H9 (cell line): ENCODE data around the gene CDY2B. TPM values are rescaled to one million over a fixed set of nuclear protein-coding genes. Genes with fewer than 3 reads are reported as not detected.
"Not testable (repeated sequence)": the region's sequence is repeated elsewhere in the genome, so short reads cannot be mapped to it uniquely, and the experiment has no call there.

ENCODE experiments used
- DNase-seq: peaks from one replicate; pipeline ENCODE4 v3.0.0-alpha.2; 2017
- H2AFZ ChIP-seq: one replicate; pipeline ENCODE4 v1.6.1; 2013; ENCODE audit warnings: mild to moderate bottlenecking, low read length, control low read depth, moderate library complexity
- H2AK5ac ChIP-seq: 2 replicates; pipeline ENCODE4 v1.6.1; 2013; ENCODE audit warnings: low read length, control low read depth, mixed read lengths; ENCODE audit not compliant: insufficient read length
- H2BK120ac ChIP-seq: one replicate; pipeline ENCODE4 v1.6.1; 2013; ENCODE audit warnings: low read depth, mild to moderate bottlenecking, low read length, control low read depth, inconsistent platforms; ENCODE audit not compliant: poor library complexity, severe bottlenecking
- H2BK12ac ChIP-seq: 2 replicates; pipeline ENCODE4 v1.6.1; 2013; ENCODE audit warnings: low read length, control low read depth, mixed read lengths, low read depth; ENCODE audit not compliant: insufficient read length
- H2BK15ac ChIP-seq: 2 replicates; pipeline ENCODE4 v1.6.1; 2013; ENCODE audit warnings: low read depth, low read length, control low read depth
- H2BK20ac ChIP-seq: one replicate; pipeline ENCODE4 v1.6.1; 2013; ENCODE audit warnings: low read depth, mild to moderate bottlenecking, low read length, control low read depth, inconsistent platforms; ENCODE audit not compliant: poor library complexity, severe bottlenecking
- H2BK5ac ChIP-seq: 2 replicates; pipeline ENCODE4 v1.6.1; 2013; ENCODE audit warnings: low read length, control low read depth, mixed read lengths; ENCODE audit not compliant: insufficient read length
- H3K14ac ChIP-seq: 2 replicates; pipeline ENCODE4 v1.6.1; 2013; ENCODE audit warnings: low read length, control low read depth; ENCODE audit not compliant: insufficient read depth
- H3K18ac ChIP-seq: 2 replicates; pipeline ENCODE4 v1.6.1; 2013; ENCODE audit warnings: low read depth, mild to moderate bottlenecking, mixed read lengths, low read length, control low read depth; ENCODE audit not compliant: insufficient read length
- H3K23ac ChIP-seq: 2 replicates; pipeline ENCODE4 v1.6.1; 2013; ENCODE audit warnings: low read length, control low read depth, mixed read lengths, low read depth; ENCODE audit not compliant: insufficient read length
- H3K23me2 ChIP-seq: 2 replicates; pipeline ENCODE4 v1.6.1; 2013; ENCODE audit warnings: low read depth, mild to moderate bottlenecking, mixed read lengths, low read length, control low read depth; ENCODE audit not compliant: insufficient read length, poor library complexity, severe bottlenecking
- H3K27ac ChIP-seq: 2 replicates; pipeline ENCODE4 v1.5.1; 2013; ENCODE audit warnings: low read length, control low read depth, mixed read lengths, low read depth; ENCODE audit not compliant: insufficient read length
- H3K27me3 ChIP-seq: 2 replicates; pipeline ENCODE4 v1.6.1; 2013; ENCODE audit warnings: low read length, control low read depth, inconsistent platforms; ENCODE audit not compliant: insufficient read depth
- H3K4ac ChIP-seq: 2 replicates; pipeline ENCODE4 v1.6.1; 2013; ENCODE audit warnings: low read depth, mild to moderate bottlenecking, control low read depth, inconsistent platforms, low read length, moderate library complexity
- H3K4me1 ChIP-seq: 2 replicates; pipeline ENCODE4 v1.6.1; 2013; ENCODE audit warnings: low read length, control low read depth, inconsistent platforms; ENCODE audit not compliant: insufficient read depth
- H3K4me2 ChIP-seq: 2 replicates; pipeline ENCODE4 v1.6.1; 2013; ENCODE audit warnings: low read length, control low read depth, mixed read lengths; ENCODE audit not compliant: insufficient read length, insufficient read depth
- H3K56ac ChIP-seq: 2 replicates; pipeline ENCODE4 v1.6.1; 2013; ENCODE audit warnings: low read depth, mild to moderate bottlenecking, mixed read lengths, low read length, control low read depth; ENCODE audit not compliant: insufficient read length
- H3K79me1 ChIP-seq: 2 replicates; pipeline ENCODE4 v1.6.1; 2013; ENCODE audit warnings: low read depth, mild to moderate bottlenecking, moderate library complexity, low read length, control low read depth, inconsistent platforms; ENCODE audit not compliant: insufficient read depth, poor library complexity, severe bottlenecking
- H3K79me2 ChIP-seq: 2 replicates; pipeline ENCODE4 v1.6.1; 2013; ENCODE audit warnings: low read length, control low read depth, inconsistent platforms; ENCODE audit not compliant: insufficient read depth
- H3K9ac ChIP-seq: 2 replicates; pipeline ENCODE4 v1.6.1; 2013; ENCODE audit warnings: low read length, control low read depth, mixed read lengths; ENCODE audit not compliant: insufficient read length; ENCODE audit errors: extremely low read depth
- H3K9me3 ChIP-seq: one replicate; pipeline ENCODE4 v1.6.1; 2013; ENCODE audit warnings: low read depth, low read length, inconsistent platforms; ENCODE audit not compliant: control insufficient read depth
- H3T11ph ChIP-seq: one replicate; pipeline ENCODE4 v1.6.1; 2013; ENCODE audit warnings: mild to moderate bottlenecking, low read length, control low read depth, inconsistent platforms
- H4K20me1 ChIP-seq: one replicate; pipeline ENCODE4 v1.6.1; 2013; ENCODE audit not compliant: control insufficient read depth, insufficient read length, insufficient read depth
- H4K5ac ChIP-seq: 2 replicates; pipeline ENCODE4 v1.6.1; 2013; ENCODE audit warnings: low read depth, mild to moderate bottlenecking, mixed read lengths, low read length, control low read depth; ENCODE audit not compliant: insufficient read length
- H4K8ac ChIP-seq: replicated peaks from 2 replicates; pipeline ENCODE4 v1.6.1; 2013; ENCODE audit warnings: low read length, control low read depth, mixed read lengths, low read depth; ENCODE audit not compliant: insufficient read length
- H4K91ac ChIP-seq: 2 replicates; pipeline ENCODE4 v1.6.1; 2013; ENCODE audit warnings: low read depth, mild to moderate bottlenecking, moderate library complexity, mixed read lengths, low read length, control low read depth; ENCODE audit not compliant: insufficient read length
- H3K27ac Mint-ChIP-seq, 3 experiments: 2 replicates in 2 of 3; 3 replicates in 1 of 3; pipeline ENCODE4 v1.8.0; 2020 to 2021; ENCODE audit warnings: mixed read lengths in 3 of 3, mild to moderate bottlenecking in 1 of 3, moderate library complexity in 1 of 3
- H3K27me3 Mint-ChIP-seq: 2 replicates; pipeline ENCODE4 v1.8.0; 2021; ENCODE audit warnings: low read depth, mild to moderate bottlenecking, moderate library complexity, mixed read lengths
- H3K36me3 Mint-ChIP-seq, 3 experiments: 2 replicates in 2 of 3; 3 replicates in 1 of 3; pipeline ENCODE4 v1.8.0; 2020 to 2021; ENCODE audit warnings: low read depth in 3 of 3, mixed read lengths in 3 of 3; ENCODE audit not compliant: insufficient read depth in 1 of 3
- H3K4me1 Mint-ChIP-seq, 2 experiments: 2 replicates each; pipeline ENCODE4 v1.8.0; 2020; ENCODE audit warnings: mixed read lengths in 2 of 2
- H3K4me3 Mint-ChIP-seq, 2 experiments: 2 replicates in 1 of 2; 3 replicates in 1 of 2; pipeline ENCODE4 v1.8.0; 2020 to 2021; ENCODE audit warnings: mild to moderate bottlenecking in 2 of 2, mixed read lengths in 2 of 2, moderate library complexity in 1 of 2
- H3K9me3 Mint-ChIP-seq, 2 experiments: 2 replicates in 1 of 2; 3 replicates in 1 of 2; pipeline ENCODE4 v1.8.0; 2020; ENCODE audit warnings: mild to moderate bottlenecking in 2 of 2, mixed read lengths in 2 of 2, moderate library complexity in 1 of 2
- WGBS: extraction: QIAGEN DNeasy Blood & Tissue Kit; methylation state at CpG from one replicate; pipeline ENCODE4 v1.1.7; 2013; ENCODE audit warnings: missing lambda C conversion rate, low lambda C conversion rate, mixed read lengths; ENCODE audit not compliant: insufficient read length; ENCODE audit errors: extremely low coverage; 5-methylcytosine and 5-hydroxymethylcytosine counted together
- total RNA-seq: library from RNA; stranded (reverse); gene quantifications from 2 replicates; pipeline ENCODE4 v1.2.1, GENCODE V29; 2021

Gene CDY2B
- total RNA-seq, 1 experiment from 2014 or later: not detected

DNA sequence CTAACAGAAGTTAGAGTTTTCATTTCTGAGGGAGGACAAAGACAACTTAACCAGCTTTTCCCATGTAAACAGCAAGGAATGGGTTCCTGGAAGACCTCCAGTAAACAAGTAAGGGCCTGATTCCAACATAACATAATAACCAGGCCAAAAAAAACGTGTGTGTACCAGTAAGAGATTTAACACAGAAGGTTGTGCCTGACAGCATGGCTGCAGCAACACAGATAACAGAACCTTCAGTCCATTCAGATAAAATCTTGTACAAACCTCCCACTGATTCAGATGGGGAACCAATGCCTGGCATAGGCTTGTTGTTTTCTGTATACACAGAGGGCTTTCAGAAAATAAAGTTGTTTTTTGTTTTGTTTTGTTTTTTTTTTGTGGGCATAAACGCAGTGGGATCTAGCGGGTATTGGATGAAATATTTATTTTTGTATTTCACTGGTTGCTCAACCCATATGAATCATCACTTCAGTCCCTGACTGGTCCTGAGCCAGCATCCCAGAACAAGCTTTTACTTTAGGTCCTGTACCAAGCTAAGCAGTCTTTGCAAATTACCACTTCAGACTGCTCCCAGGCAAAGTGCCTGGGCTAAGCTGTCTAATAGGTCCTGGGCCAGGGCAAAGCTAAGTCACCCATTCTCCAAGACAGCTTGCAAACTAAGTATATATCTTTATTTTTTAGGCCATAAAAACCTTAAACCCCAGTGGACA is 8.7 kb downstream of the CDY2B start:
- H3K9ac ChIP-seq, H3K9me3 ChIP-seq: not testable (repeated sequence)
- no CpG with 5 or more reads among the region's 3 CpGs for WGBS

DNA sequence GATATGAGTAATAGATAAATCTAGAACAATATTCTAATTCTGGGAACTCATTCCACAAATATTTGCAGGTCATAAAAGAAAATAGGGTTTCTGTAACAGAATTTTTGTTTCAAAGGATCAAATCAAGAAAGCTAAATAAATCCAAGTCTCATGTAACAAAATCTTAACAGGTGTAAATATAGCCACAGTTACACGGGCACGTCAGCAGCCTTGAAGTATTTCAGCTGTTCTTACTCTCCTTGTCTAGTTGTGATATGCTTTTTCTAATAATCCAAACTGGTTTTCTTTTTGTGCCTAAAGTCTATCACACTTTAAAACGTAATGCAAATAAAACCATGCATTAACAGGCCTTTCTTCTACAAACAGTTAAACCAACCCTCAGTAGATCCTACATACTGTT is 9.3 kb downstream of the CDY2B start:
- H2BK20ac ChIP-seq, H3K27me3 Mint-ChIP-seq, H3T11ph ChIP-seq, H4K5ac ChIP-seq, H3K4me1 Mint-ChIP-seq, H3K36me3 Mint-ChIP-seq, H3K27ac ChIP-seq, H2BK120ac ChIP-seq, H2BK5ac ChIP-seq, H3K79me1 ChIP-seq, H3K79me2 ChIP-seq, H3K23me2 ChIP-seq, H3K4me1 ChIP-seq, H3K27ac Mint-ChIP-seq, H2AFZ ChIP-seq, H3K4me2 ChIP-seq, H3K56ac ChIP-seq, H2BK15ac ChIP-seq, H3K18ac ChIP-seq, H3K27me3 ChIP-seq, H3K9me3 ChIP-seq, DNase-seq, H3K9me3 Mint-ChIP-seq, H4K91ac ChIP-seq, H3K9ac ChIP-seq, H3K4me3 Mint-ChIP-seq, H4K20me1 ChIP-seq, H4K8ac ChIP-seq, H2BK12ac ChIP-seq, H2AK5ac ChIP-seq, H3K14ac ChIP-seq, H3K4ac ChIP-seq, H3K23ac ChIP-seq: not testable (repeated sequence)
- no CpG with 5 or more reads among the region's 3 CpGs for WGBS

More for the DNA sequence above, 8.7 kb downstream of the CDY2B start:
- not testable (repeated sequence) for H3K23me2 ChIP-seq, H2AFZ ChIP-seq, H3K4me1 Mint-ChIP-seq, H3K36me3 Mint-ChIP-seq, H3K9me3 Mint-ChIP-seq, H3K27ac Mint-ChIP-seq, H4K20me1 ChIP-seq, H4K5ac ChIP-seq, H3K4me1 ChIP-seq, H3K23ac ChIP-seq, H3K27ac ChIP-seq, H3K4ac ChIP-seq, H3K79me1 ChIP-seq, H4K8ac ChIP-seq, H2BK15ac ChIP-seq, H3T11ph ChIP-seq, H2BK12ac ChIP-seq, H3K27me3 Mint-ChIP-seq, H3K79me2 ChIP-seq, H2BK20ac ChIP-seq, H3K18ac ChIP-seq, DNase-seq, H2BK5ac ChIP-seq, H3K4me3 Mint-ChIP-seq, H2BK120ac ChIP-seq, H3K27me3 ChIP-seq, H4K91ac ChIP-seq, H3K4me2 ChIP-seq, H2AK5ac ChIP-seq, H3K14ac ChIP-seq, H3K56ac ChIP-seq
